SH-SY5Y (cell line): ENCODE data around the gene RPS6KA2.

ENCODE experiments used
- GATA2 ChIP-seq: IDR thresholded peaks from 2 replicates; pipeline ENCODE4 v1.6.1; 2011; ENCODE audit warnings: mild to moderate bottlenecking, low read depth, low read length
- GATA3 ChIP-seq: IDR thresholded peaks from 2 replicates; pipeline ENCODE4 v1.6.1; 2011; ENCODE audit warnings: low read depth, mild to moderate bottlenecking, low read length, moderate library complexity

GRCh38 chr6:166614589-166614988, 12.5 kb downstream of the RPS6KA2 start:
- no peak for TF ChIP-seq GATA2
- TF ChIP-seq GATA3: no peak
